PC-9 (cell line): ENCODE results near the gene MFSD12.

ENCODE experiments used
- CTCF ChIP-seq: fragments of 200-600 bp; sonication (generic); conservative IDR thresholded peaks from 2 replicates; pipeline ENCODE4 v1.6.1; 2017; ENCODE audit warnings: mixed run types, antibody characterized with exemption, mild to moderate bottlenecking, moderate library complexity
- EZH2 ChIP-seq: fragments of 200-600 bp; sonication (generic); IDR thresholded peaks from 2 replicates; pipeline ENCODE4 v1.8.0; 2017; ENCODE audit warnings: antibody characterized with exemption, low read depth

GRCh38 chr19:3606174-3606689 lies 48.8 kb upstream of the MFSD12 start:
- TF ChIP-seq CTCF (no peak), EZH2 (no peak)
